Activated CD4-positive, alpha-beta T cell treated with anti-CD3 and anti-CD28 coated beads for 1 hour (primary cell): Measurements from ENCODE around the gene ADAM23.

Experiments used
- DNase-seq: peaks from one replicate; pipeline ENCODE4 v3.0.0-alpha.2; 2020

Gene ADAM23

DNA sequence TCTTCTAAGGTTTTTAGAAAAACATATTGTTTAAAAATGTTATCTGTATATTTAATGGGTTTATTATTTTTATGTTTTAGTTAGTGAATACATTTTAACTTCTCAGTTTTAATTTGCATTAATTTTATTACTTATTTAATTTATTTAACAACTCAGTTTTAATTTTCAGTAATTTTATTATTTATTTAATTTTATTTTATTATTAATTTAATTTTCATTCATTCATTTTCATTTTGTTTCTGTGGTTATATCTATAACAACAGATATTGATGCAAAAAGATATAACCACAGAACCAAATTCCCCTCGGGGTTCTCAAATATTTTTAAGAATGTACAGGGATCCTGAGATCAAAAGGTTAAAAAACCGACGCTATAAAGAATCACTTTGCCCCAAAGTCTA is 221.9 kb downstream of the ADAM23 start:
- no peak for DNase-seq
